HG02759 (cell line): ENCODE measurements around the gene PTPN3.
A peak's percentile ranks its signal among the peaks of the same experiment; 100 is the strongest.

ENCODE experiments used
- ATAC-seq: cut with Tn5 transposase; IDR thresholded peaks from one replicate; pipeline ENCODE4 v1.9.1; 2021; ENCODE audit warnings: mild to moderate bottlenecking, moderate library complexity; ENCODE audit not compliant: unreplicated experiment

The PTPN3 gene

DNA sequence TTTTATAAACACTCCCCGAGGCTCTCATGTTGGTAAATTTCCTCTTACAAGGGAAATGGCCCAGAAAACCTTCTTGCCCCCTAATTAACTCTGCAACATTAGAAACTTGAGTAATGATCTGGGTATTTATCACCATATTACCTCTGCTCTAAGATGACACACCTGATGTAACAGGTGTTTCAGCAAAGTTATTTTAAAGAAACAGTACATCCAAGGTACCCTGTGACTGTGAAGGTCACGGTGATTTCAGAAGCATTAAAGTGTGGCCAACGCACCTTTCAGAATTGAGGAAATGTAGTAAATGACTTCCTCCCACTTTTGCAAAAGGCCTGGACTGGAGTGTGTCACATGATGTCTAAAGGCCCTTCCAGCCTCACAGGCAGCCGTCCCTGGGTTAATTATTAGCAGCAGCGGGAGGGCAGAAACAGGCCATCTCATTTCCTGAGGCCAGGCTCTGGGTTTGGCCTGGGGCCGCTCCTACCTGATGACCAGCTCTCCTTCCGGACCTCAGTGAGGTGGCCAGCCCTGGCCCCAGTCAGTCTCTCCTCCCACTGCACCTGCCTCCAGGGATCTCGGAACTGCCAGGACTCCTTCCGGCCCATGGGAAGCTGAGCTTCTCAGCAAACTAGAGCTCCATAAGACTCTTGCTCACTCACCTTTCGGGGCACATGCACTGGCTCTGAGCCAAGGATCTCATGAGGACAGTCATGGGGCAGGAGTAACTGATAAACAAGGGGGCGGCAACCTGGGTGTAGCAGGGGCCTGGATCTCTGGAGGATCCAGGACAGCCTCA, 20.7 kb downstream of the PTPN3 start:
- peak; percentile 95 for ATAC-seq

DNA sequence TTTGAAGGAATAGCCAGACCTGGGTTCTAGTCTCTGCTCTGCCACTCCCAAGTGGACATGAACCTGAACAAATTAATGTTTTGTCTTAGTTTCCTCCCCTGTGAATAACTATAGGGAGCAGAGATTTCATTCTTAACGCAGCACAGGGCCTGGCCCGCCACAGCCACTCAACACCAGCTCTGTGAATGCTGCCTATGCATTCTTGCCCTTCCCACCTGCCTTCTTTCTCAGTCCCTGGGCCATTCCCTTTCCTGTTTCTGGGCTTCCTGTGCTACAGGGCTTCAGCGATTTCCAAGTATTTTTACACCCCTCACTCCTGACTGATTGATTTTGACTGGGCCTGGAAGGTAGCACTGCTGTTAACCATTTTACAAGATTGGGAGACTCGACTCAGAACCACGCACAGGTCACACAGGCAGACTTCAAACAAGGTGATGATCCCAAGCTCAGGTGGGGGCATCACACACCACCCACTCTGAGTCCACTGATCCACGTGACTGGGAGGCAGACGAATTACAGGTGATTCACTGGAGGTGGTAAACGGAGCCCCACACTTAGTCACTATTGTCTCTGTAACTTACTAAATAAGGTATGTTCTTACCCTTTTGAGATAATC, 21.4 kb downstream of the PTPN3 start:
- no peak for ATAC-seq

DNA sequence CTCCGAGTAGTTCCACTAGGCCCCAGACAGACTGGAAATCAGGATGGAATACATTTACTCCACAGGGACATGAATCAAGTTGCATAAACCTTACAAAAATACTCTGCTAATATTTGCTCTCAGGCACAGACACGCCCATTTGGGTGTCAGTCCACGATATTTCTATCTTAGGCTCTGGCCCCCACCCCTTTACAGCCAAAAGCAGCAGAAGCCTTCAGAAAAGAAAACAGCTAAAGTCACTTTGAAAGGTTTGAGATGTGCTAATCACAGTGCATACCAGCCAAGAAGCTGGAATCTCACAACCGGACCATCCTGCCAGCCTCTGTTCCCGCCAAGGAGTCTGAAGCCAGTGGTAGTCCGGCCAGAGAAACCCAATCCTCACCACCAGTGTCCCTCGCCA, 22.6 kb downstream of the PTPN3 start:
- no peak for ATAC-seq

DNA sequence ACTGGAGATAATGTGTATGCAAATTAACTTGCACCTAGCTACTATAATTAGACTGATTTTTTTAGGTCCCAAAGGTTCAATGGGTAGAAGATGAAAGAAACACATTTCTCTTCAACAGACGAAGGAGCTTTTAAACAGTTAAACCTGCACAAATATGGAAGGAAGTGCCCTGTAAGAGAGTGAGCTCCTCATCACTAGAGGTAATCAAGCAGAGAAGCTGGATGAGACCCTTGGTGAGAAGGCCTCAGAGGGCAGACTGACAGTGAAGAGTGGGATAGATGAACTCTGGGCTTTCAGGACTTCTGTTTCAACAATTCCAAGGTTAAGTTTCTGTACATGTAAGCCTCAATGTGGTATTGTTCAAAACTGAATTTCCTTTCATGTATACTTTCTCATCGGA, 23.2 kb downstream of the PTPN3 start:
- ATAC-seq = no peak

DNA sequence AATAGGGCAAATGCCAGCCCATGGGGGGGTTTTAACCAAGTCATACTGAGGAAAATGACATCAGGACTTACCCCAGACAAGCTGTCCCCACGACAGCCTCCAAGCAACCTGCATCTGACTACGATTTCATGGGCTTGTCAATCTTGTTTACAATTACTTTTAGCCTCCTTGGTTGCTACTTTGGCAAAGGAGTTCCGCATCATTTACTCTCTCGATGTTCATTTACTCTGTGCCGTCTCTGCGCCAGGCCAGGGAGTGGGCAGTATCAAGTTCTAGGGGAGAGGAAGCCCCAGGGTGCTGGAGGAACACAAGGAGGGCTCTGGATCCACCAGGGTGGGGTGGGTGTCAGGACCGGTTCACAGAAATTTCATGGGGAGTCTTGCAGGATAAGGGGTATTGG, 23.9 kb downstream of the PTPN3 start:
- no peak for ATAC-seq

DNA sequence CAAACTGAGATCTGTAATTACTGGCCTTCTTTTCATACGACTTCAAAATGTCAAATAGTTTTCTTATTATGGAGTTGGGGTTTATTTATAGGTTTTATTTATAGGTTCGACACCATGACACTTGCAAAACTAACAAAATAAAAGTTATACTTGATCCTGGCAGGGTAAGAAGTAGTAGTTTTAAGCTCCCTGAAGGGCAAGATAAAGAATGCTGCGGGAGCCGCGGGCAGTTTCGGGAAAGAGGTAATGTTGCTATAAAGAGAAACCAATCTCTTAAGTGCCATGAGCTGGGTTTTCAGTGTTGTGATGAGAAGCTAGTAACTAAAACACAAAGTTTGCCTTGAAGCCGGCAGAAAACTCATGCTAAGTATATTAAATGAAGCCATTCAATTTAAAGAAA, 24.8 kb downstream of the PTPN3 start:
- ATAC-seq = no peak

DNA sequence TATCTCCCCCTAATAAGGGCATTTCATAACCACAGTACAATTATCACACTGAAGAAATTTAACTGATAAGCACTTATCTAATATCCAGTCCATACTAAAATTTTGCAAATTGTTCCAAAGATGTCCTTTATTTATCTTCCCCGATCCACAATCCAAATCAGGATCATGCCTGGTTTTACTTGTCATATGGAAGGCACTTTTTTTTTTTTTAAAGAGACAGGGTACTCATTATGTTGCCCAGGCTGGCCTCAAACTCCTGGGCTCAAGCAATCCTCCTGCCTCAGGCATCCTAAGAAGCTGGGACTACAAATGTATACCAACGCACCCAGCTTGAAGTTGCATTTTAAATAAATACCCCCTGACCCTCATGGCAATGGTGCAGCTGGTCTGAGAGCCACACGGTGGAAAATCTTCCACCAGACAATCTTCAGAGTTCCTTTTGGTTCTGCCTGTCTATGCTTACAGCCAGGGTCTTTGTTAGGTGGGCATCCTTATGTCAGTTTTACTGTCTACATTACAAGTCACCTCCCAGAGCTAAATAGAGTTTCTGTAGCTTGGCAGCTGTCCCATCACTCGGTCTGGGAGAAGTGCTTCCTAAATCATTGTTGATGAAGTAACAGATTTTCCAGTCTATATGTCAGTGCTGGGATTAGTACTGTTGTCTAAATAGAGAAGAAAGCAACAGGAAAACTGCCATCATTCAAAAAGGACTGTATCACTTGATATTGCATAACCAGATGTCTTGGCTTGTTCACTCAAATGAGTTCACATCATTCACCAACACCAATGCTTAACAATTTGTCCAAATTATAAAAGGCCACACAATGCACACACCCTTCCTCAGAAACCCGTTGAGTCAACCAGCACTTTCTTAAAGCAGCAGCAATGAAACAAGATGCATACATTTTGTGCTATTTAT, 26.4 kb downstream of the PTPN3 start:
- no peak for ATAC-seq

DNA sequence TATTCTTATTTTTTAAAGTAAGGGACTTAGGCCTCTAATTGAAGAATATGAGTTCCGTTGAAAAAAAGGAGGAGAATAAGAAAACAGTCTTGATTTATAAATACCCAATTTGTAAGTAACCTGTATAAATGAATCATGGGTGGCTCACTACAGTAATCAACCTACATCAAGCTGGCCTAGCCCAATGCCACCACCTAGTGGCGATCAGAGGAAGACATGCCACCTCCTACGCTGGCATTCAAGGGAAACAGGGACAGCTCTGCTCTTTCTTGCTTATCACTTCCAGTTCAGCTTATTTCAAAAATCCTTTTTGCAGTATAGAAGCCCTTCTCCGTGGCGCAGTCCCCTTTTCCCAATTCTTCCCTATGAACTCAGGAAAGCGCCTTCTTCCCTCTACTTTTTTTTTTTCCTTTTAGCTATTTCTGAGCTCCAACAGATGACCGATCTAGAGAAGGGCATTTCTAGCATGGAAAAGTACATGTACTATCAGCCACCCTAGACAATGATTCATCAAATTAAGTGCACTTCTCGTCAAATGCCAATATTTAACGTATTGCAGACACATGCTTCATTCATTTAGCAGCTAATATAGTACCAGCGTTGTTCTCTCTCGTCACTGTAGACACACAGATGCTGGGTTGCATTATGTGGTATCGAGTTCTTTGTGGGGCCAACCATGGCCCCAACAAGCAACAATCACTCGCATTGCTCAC, 28.3 kb downstream of the PTPN3 start:
- peak; percentile 96 for ATAC-seq

DNA sequence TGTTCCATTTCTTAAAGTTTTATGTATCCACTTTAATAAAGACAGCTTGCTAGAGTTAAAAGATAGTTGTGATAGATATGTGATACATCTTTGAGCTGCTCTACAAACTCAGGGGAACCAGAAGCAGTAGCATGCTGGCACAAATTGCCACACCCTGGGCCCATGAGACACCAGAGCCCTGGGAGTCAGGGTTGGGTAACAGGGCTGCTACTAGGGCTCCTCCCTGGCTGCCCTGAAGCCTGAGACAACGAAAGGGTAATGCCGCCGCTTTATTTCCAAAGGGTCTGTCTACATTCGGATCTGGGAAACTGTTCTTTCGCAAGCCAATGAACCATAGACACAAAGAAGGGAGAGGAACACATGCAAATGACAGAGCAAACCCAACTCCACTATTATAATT, 29.2 kb downstream of the PTPN3 start:
- ATAC-seq = no peak

DNA sequence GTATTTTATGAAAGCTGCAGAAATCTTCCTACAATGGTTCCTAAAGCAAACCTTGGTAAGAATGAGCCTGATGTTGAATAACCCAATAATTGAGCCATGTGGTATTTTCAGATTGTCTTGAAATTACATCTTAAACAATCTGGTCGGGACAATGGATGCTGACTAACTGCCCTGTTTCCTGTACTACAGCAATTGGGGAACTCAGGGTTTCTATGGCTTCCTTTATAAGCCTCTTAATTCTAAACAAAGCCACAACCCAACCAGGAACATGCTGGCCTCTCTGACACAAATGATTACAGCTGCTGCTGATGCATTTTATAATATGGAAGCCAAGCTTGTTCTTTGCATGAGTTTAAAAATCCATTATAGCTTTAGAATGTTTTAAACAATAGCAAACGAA, 30.2 kb downstream of the PTPN3 start:
- no peak for ATAC-seq

DNA sequence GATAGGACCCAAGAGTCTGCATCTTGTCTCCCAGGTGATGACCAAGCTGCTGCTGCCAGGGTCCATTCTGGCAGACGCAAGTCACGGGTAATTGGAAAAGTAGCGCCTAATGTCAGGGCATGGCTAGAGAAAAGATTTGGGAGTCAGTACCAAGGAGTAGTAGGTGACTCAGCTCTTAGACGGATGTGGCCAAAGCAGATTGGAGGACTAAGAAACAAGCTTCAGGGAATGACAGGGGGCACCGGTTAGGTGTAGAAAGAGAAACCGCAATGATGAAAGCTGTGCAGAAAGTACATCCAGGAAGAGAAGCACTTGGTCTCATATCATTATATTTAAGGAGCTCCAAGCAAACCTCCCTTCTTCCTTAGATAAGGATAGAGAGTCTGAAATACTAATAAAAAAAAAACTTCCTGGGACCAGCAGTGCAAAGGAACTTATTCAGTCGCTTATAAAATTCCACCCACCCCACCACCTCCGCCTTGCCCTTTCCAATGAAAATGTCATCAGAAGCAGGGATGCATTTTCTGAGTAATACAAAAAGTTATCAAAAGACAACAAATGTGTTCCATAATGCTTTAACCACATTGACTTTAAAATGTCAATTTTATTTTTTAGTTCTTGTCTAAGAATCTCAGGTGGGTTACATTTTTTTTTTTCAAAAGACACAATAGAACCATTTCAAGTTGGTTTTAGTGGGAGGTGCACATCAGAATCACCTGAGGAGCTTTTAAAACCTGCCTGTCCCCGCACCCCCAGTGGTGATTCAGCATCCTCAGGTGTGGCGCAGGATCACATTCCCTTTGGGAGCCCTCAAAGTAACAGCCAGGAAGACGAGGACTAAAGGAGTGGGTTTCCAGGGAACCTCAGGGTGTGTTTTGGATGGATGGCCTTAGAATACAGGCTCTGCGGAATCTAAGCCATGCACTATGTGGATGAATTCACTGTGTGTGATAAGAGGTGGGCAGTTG, 31.2 kb downstream of the PTPN3 start:
- ATAC-seq = no peak

DNA sequence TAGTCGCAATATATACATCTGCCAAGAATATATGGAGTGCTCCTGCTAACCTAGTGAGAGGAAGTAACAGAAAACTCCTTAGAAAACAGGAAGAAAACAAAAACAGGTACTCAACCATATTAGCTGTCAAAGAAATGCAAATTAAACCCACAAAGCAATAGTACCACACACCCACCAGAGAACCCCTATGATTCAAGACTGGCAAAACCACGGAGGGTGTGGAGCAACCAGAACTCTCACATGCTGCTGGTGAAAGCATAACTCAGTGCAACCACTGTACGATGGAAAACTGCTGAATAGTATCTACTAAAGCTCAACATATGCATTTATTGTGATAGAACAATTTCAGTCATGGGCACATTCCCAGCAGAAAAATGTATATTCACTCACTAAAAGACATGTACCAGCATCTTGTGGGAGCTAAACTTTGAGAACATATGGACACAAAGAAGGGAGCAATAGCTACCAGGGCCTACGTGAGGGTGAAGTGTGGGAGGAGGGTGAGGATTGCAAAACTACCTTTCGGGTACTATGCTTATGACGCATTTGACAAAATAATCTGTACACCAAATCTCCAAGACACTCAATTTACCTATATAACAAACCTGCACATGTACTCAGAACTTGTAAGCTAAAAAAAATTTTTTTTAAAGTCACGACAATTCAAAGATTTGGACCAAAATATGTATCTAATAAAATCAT, 34.0 kb downstream of the PTPN3 start:
- ATAC-seq = peak; percentile 55

DNA sequence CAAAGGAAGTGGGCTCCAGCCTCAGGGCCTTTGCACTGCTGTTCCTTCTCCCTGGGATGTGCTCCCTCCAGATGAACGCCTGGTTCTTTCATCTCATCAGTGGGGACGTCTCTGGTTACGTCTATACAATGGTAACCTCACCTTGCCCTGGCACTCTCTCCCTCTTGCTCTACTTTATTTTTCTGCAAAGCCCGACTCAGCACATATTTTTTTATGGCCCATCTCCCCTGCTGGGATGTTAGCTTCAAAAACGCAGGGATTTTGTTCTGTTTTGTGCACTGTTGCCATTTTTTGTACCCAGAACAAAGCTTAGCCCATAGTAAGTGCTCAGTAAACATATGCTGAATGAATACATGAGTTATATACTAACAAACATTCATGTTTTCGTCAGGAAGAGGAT, 37.5 kb downstream of the PTPN3 start:
- ATAC-seq = no peak

DNA sequence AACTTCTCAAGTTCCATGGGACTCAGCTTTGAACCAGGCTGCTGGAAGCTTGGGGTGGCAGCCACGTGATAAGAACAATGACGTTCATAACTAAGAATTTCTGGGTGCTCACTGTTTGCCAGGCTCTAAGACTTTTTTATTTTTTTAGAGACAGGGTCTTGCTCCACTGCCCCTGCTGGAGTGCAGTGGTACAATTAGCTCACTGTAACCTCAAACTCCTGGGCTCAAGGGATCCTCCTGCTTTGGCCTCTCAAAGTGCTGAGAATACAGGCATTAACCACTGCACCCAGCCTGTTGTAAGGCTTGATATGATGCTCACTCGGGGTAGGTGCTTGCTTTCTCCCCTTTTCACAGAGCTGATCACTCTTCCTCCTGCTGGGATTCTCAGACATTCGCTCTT, 38.7 kb downstream of the PTPN3 start:
- ATAC-seq = no peak

DNA sequence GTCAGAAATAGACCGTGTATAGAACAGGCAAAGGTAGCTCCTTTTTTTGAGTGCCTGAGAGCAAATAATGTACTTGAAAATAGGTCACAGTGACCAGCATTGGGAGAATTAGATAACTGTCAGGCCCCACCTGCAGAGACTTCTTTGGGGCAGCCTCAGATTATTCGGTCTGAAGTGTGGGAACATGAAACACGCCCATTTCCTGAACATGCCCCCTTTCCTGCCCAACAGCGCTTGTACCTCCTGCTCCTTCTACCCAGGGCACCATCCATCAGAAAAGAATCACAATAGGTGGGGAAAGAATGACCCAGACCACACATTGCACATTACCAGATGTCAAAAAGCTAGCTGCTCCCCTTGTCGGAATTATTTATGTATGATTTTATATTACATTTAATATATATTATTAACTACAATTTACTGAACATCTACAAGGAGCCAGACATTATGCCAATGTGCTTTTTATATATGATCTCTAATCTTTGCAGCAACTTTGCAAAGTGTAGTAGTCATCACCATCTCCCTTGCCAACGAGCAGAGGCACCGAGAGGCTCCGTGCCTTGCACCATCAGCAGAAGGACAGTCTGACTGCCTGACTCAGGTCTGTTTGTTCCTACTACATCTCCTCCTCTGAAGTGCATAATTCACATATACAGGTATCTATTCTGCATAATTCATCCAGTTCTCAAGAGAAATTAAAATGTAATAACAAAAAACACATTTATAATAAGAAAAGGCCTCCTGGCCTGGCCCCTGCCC, 39.5 kb downstream of the PTPN3 start:
- no peak for ATAC-seq

DNA sequence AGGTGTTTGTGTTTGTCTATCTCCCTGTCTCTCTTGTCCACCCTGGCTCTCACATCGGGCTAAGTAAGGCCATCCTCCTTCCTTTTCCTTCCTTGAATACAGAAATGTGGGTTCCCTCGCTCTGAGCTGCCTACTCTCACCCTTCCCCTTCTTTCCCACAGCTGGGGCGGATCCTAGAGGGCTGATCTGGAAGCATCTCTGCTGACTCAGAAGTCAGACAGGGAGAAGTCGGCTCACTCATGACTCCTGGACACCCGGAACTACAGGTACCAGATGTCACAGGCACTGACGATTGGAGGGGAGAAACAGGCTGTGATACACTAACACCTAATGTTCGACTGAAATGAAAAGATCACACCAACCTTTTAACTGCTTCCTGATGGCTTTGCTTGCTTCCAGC, 41.3 kb downstream of the PTPN3 start:
- ATAC-seq = no peak

DNA sequence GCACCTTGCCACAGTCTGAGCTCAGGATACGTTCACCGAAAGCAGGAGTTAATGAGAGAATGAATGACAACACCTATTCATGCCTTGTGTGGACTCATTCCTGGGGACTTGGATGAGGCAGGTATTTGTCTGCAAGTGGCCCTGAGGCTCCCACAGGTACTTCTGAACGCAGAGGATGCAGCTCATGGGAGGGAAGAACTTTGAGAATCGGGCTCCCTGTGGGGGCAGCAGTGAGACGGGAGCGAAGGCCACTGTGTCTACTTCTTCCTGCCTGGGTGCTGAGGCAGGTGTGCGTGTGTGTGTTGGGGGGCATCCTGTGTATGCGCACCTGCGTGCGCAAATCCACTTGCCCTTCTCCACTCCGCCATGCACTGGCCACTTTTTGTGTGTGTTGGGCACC, 42.2 kb downstream of the PTPN3 start:
- ATAC-seq = no peak

DNA sequence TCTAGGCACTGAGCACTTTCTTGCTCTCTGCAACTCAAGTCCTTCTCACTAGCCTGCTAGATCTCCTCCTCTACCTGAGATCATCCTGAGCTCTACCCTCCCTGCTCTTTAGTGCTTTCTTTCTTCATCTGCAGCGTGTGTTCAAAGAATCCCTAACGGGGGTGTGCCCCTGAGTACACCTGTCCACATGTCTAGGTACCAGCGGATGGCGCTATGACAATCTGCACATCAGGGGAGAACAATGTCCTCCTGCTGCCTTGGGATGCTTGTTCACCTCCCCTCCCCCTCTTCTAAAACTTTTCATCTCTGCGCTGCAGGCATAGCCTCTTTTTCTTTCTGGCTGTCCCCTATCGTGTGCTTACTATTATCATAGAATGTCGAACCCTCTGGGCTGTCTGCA, 42.7 kb downstream of the PTPN3 start:
- no peak for ATAC-seq
